T-helper 2 cell treated with Interferon-gamma antibody and Interleukin-4, amounts not matched to agents 5 μg/mL and 100 μg/mL, for 36 hours (primary cell): ENCODE measurements around the gene USP6NL.

Experiments used
- DNase-seq: peaks from one replicate; pipeline ENCODE4 v3.0.0; 2021; ENCODE audit warnings: low spot score
- H3K27ac Mint-ChIP-seq: one replicate; pipeline ENCODE4 v1.8.0; 2021; ENCODE audit warnings: mild to moderate bottlenecking, mixed read lengths
- H3K27me3 Mint-ChIP-seq: one replicate; pipeline ENCODE4 v1.8.0; 2021; ENCODE audit warnings: low read depth, mixed read lengths
- H3K36me3 Mint-ChIP-seq: one replicate; pipeline ENCODE4 v1.8.0; 2021; ENCODE audit warnings: low read depth, mixed read lengths
- H3K4me1 Mint-ChIP-seq: one replicate; pipeline ENCODE4 v1.8.0; 2021; ENCODE audit warnings: low read depth, mixed read lengths
- H3K4me3 Mint-ChIP-seq: one replicate; pipeline ENCODE4 v1.8.0; 2022; ENCODE audit warnings: mild to moderate bottlenecking, moderate library complexity, mixed read lengths
- H3K9me3 Mint-ChIP-seq: one replicate; pipeline ENCODE4 v1.8.0; 2021; ENCODE audit warnings: mixed read lengths

Gene USP6NL

DNA sequence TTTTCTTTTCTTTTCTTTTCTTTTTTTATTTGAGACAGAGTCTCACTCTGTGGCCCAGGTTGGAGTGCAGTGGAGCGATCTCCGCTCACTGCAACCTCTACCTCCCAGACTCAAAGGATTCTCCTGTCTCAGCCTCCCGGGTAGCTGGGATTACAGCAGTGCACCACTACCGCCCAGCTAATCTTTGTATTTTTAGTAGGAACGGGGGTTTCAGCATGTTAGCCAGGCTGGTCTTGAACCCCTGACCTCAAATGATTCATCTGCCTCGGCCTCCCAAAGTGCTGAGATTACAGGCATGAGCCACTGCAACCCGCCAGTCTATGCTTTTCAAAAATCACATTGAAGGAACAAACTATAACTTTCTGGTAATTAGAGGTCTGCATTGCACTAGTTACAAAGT lies 2.4 kb downstream of the USP6NL start:
- H3K4me1 Mint-ChIP-seq, result peaks cover 20% of the 10 kb centered on the region
- H3K4me3 Mint-ChIP-seq, result no peak overlapping the region
- no peaks in the 10 kb centered on the region for H3K36me3 Mint-ChIP-seq
- peaks cover 66% of the 10 kb centered on the region for H3K27me3 Mint-ChIP-seq
- DNase-seq, result no peak
- no peak overlapping the region for H3K27ac Mint-ChIP-seq
- H3K9me3 Mint-ChIP-seq, result no peaks in the 10 kb centered on the region

DNA sequence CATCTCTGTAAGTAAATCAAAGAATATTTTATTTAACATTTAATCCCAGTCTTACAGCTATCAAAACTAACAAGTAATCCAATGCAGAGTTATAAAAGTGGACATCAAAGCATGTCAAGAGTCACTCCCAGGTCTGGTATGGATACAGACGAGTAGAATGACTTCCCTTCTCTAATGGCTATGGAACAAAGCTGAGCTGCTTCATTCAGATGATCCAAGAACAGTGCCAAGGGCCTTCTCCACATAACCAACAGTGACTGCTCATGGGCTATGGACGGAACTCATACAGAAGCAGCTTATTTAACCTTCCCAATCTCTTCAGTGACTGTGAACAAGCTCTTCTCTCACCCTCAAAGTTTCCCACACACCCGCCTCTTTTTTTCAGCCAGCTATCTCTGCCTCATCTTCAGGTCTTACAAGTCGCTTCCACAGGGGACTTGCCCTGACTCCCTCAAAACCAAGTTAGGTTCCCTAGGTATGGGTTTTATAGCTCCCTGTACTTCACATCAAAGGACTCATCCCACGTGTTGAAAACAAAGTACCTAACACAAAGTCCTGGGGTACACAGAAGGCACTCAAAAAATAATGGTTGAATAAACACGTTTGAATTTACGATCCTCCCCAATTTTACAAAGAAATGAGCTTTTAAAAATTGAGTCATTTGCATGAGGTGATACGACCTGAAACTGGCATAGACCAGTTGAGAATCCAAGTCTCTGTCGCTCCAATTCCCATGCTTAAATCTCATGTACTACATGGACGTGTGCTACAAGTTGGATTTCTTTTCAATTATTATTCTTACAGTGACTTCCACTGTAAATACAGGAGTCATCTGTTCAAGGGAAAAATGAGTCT lies 3.1 kb downstream of the USP6NL start:
- Mint-ChIP-seq H3K4me1 (peaks cover 20% of the 10 kb centered on the region), H3K27me3 (peaks cover 62% of the 10 kb centered on the region), H3K4me3 (no peak overlapping the region), H3K36me3 (no peaks in the 10 kb centered on the region), H3K27ac (no peak overlapping the region), H3K9me3 (no peaks in the 10 kb centered on the region)
- no peak for DNase-seq

DNA sequence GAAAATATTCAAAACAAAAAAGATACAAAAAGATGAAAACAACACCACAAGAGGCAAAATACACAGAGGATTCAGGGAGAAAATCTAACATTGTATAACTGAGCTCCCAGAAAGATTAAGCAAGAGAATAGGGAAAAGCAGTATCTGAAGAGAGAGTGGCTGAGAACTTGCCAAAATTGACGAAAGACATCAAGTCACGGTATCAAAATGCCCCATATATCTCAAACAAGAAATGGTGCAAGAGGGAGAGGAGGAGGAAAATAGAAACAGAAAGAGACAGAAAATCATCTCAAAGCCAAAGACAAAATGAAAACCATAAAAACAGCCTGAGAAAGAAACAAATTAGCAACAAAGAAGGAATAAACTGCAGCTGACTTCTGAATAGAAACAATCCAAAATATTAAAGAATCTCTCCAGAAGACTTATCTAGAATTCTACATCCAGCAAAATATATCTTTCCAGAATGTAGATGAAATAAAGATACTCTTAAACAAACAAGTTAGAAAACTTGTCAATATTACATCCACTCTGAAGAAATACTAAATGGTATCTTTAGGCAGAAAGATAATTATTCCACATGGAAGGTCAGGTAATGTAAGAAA lies 5.5 kb downstream of the USP6NL start:
- DNase-seq, result no peak
- Mint-ChIP-seq H3K4me1 (peaks cover 15% of the 10 kb centered on the region), H3K27me3 (peaks cover 47% of the 10 kb centered on the region), H3K4me3 (no peak overlapping the region), H3K36me3 (no peaks in the 10 kb centered on the region), H3K9me3 (no peaks in the 10 kb centered on the region), H3K27ac (no peak overlapping the region)

DNA sequence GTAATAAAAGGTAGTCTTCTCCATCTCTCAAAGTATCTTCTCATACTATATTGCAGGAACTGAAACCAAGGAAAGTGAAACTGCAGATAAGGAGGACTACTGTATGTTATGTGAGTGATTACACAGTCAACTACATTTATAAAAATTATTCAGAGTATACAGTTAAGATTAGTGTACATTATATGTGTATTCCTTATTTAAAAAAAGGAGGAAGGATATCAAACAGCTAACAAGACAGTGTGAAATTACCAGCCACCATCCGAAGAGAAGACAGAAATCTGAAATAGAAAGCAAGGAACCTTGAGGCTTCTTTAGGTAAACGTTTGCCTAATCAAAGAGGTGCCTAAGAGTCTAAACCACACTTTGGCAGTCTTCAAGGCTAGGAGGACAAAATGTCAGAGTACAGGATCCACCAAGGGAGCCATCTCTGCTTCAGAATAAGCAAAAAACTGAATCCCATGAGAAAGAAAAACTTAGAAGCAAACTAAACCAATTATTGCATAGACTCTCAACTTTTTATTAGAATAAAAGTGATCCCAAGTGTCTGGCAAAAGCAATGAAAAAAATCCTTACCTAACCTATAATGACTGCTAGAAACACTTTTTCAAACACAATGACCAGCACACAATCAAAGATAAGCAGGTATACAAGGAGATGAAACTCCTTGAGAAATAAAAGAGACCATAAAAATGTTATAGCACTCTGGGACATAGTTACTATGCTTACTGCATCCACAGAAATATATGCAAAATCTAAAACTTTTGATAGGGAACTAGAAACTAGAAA lies 6.4 kb downstream of the USP6NL start:
- no peaks in the 10 kb centered on the region for H3K36me3 Mint-ChIP-seq
- H3K27me3 Mint-ChIP-seq, result peaks cover 42% of the 10 kb centered on the region
- no peak overlapping the region for H3K27ac Mint-ChIP-seq
- no peak for DNase-seq
- peak overlapping the region; percentile 25 for H3K4me3 Mint-ChIP-seq
- peaks cover 11% of the 10 kb centered on the region for H3K4me1 Mint-ChIP-seq
- H3K9me3 Mint-ChIP-seq, result no peaks in the 10 kb centered on the region

DNA sequence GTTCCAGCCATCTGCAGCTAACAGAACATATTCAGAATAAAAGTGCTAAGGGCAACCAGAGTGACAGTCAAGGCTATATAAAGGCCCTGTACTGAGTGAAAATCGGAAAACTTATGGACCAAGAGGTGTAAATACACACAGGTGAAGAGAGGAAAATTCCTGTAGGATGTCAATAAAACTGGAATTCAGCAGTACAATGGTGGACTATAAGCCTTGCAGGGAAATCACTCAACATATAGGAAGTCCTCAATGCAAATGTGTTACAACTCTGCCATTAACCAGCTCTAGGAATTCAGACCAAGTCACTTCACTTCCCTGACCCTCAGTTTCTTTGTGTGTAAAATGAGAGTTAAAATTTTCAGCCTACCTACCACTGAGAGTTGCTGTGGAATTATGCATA lies 7.7 kb downstream of the USP6NL start:
- H3K4me3 Mint-ChIP-seq, result no peak overlapping the region

DNA sequence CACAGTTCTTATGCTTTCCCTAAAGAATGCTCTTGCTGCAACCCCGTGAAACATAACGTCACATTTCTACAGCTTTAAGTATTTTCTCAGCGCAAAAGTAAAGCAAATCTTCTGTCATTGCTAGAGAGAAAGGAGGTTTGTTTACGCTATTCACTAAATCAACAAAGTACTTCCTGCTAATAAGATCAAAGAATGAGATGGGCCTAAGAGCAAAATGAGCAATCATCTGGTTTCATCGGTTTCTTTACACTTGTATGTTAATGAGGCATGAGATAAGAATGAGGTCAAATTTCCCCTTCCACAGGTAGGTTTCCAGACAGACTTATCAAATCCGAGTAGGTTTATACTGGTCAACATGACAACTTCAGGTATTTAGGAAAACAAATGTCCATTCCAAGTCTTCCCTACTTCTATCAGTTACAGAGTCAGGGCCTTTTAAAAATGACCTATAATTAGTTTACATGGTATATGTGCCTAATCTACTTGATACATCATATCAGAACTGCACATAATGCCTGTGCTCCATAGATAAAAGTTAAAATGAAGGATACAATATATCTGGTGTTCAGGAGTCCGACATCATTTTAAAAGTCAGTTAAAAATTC lies 8.4 kb downstream of the USP6NL start:
- no peak for DNase-seq
- H3K4me3 Mint-ChIP-seq, result no peak overlapping the region
- no peak overlapping the region for H3K27ac Mint-ChIP-seq
- H3K36me3 Mint-ChIP-seq, result no peaks in the 10 kb centered on the region
- H3K4me1 Mint-ChIP-seq, result peaks cover 11% of the 10 kb centered on the region
- H3K27me3 Mint-ChIP-seq, result peaks cover 33% of the 10 kb centered on the region
- no peaks in the 10 kb centered on the region for H3K9me3 Mint-ChIP-seq

More for the DNA sequence above, 7.7 kb downstream of the USP6NL start:
- H3K27me3 Mint-ChIP-seq, result peaks cover 37% of the 10 kb centered on the region
- no peaks in the 10 kb centered on the region for H3K9me3 Mint-ChIP-seq
- H3K36me3 Mint-ChIP-seq, result no peaks in the 10 kb centered on the region
- H3K27ac Mint-ChIP-seq, result no peak overlapping the region
- peaks cover 11% of the 10 kb centered on the region for H3K4me1 Mint-ChIP-seq
- DNase-seq, result no peak

DNA sequence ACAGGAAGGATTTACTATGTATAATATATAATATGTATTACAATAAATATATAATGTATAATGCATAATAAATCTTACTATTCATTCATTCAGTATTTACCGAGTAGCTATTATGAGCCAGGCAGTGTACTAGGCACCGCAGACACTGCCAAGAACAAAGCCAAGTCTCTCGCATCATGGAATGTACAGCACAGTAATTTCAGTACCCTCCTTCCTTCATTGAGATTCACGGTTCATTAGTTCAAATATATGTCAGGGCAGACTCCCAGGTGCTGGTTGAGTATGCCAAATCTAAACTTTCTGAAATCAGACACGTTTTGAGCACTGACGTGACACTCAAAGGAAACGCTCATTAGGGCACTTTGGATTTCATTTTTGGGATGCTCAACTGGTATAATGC lies 9.1 kb downstream of the USP6NL start:
- Mint-ChIP-seq H3K27me3 (peaks cover 33% of the 10 kb centered on the region), H3K9me3 (no peaks in the 10 kb centered on the region), H3K36me3 (no peaks in the 10 kb centered on the region), H3K27ac (no peak overlapping the region), H3K4me1 (peaks cover 11% of the 10 kb centered on the region), H3K4me3 (no peak overlapping the region)
- DNase-seq, result no peak

DNA sequence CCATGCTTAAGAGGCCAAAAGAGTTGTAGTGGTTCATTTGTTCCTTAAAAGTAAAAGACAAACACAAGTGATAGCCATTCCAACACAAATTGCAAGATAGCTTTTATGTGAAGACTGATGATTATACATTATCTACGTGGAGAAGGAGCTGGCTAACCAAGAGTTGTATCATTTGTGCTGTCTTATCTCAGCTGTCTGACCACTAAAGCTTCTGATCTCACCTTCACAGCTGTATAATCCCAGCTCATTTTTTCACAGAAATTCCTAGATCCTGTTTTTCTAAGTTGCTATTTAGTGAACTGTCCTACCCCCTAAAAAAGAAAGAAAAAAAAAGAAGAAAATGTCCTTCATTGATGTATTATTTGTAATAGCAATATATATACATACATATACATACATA lies 9.8 kb downstream of the USP6NL start:
- no peaks in the 10 kb centered on the region for H3K9me3 Mint-ChIP-seq
- peaks cover 29% of the 10 kb centered on the region for H3K27me3 Mint-ChIP-seq
- no peaks in the 10 kb centered on the region for H3K36me3 Mint-ChIP-seq
- DNase-seq, result no peak
- H3K4me3 Mint-ChIP-seq, result no peak overlapping the region
- H3K27ac Mint-ChIP-seq, result no peak overlapping the region
- peaks cover 11% of the 10 kb centered on the region for H3K4me1 Mint-ChIP-seq

DNA sequence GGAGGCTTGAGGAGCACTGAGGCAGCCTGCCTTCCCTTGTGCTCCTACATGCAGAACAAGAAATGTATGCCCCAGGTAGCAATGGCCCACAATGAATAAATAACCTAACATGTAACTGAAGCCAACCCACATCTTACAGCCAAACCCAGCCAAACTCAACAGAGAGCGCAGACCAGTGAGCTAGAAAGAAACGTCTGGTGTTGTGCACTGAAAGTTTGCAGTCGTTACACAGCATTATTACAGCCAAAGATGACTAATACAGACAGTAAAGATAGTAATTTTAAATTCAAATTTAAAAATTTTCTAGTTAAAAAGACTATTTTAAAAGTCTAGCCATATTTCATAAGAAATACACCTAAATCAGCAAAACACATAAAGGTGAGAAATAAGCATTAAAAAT lies 11.2 kb downstream of the USP6NL start:
- no peak for DNase-seq
- H3K27ac Mint-ChIP-seq, result no peak overlapping the region
- H3K36me3 Mint-ChIP-seq, result no peaks in the 10 kb centered on the region
- H3K4me3 Mint-ChIP-seq, result no peak overlapping the region
- H3K27me3 Mint-ChIP-seq, result peaks cover 24% of the 10 kb centered on the region
- no peaks in the 10 kb centered on the region for H3K9me3 Mint-ChIP-seq
- peaks cover 9% of the 10 kb centered on the region for H3K4me1 Mint-ChIP-seq

DNA sequence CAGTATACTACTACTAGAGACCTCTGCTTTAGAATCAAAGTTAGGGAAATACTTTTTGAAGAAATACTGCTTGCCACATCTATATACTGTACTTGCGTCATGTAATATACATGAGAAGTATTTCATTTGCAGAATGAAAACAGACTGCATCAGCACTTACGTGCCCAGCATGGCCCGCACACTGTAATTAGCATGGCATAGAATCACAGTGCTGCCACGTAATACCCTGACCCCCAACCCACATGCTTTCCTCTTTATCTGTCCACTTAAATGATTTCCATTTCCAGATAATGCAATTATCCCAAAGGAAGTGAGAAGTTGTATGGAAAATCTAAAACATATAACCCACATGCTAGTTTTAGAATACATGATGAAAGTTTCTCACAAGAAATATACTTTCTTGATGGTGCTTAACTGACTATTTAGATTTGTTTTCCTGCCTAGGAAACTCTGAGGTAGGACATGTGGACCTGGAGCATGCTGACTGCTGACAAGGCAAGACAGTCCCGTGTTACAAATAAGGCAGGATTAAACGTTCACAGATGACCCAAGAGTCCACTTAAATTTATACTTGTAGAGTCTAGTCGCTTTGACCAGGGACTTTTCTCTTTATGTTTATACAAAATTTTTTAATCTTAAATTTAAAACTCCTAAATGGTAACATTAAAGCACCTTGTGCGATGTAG lies 12.6 kb downstream of the USP6NL start:
- H3K4me1 Mint-ChIP-seq, result peaks cover 3% of the 10 kb centered on the region
- no peak overlapping the region for H3K27ac Mint-ChIP-seq
- H3K9me3 Mint-ChIP-seq, result no peaks in the 10 kb centered on the region
- H3K36me3 Mint-ChIP-seq, result no peaks in the 10 kb centered on the region
- H3K27me3 Mint-ChIP-seq, result peaks cover 20% of the 10 kb centered on the region
- DNase-seq, result no peak
- no peak overlapping the region for H3K4me3 Mint-ChIP-seq

DNA sequence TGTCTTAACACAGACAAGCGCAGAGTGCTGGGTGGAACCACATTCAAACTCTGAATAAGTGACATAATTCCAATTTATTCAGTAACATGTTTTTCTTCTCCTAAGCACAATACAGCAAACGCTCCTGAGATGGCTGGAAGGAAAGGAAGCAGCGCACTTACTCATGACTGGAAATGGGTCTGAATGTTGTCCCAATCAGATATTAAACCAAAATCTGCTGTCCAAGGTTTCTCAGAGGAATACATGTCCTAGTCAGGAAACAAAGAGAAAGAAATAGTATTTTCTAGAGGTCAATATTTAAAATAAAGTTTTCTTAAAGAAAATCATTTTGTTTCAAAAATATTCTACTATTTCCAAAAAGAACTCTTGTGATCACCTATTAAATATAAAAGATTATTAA lies 14.0 kb downstream of the USP6NL start:
- no peaks in the 10 kb centered on the region for H3K9me3 Mint-ChIP-seq
- H3K4me3 Mint-ChIP-seq, result no peak overlapping the region
- no peaks in the 10 kb centered on the region for H3K36me3 Mint-ChIP-seq
- DNase-seq, result no peak
- peaks cover 23% of the 10 kb centered on the region for H3K27me3 Mint-ChIP-seq
- no peak overlapping the region for H3K27ac Mint-ChIP-seq
- no peaks in the 10 kb centered on the region for H3K4me1 Mint-ChIP-seq

DNA sequence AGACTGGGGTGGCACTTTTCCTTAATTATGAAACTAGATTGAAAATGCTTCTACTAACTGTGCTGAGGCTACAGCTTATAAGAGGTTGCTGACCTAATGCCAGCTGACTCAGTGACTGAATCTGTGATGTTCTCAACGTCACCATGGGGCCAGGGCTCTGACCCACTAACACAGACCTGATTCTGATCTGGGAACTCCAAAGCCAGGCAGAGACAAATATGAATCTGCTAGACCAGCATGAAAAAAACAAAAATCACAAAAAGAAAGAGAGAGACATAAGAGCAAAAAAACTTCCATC lies 16.1 kb downstream of the USP6NL start:
- no peaks in the 10 kb centered on the region for H3K9me3 Mint-ChIP-seq
- no peak for DNase-seq
- H3K27me3 Mint-ChIP-seq, result peaks cover 26% of the 10 kb centered on the region
- H3K27ac Mint-ChIP-seq, result no peak overlapping the region
- H3K4me1 Mint-ChIP-seq, result no peaks in the 10 kb centered on the region
- H3K36me3 Mint-ChIP-seq, result no peaks in the 10 kb centered on the region
- no peak overlapping the region for H3K4me3 Mint-ChIP-seq

DNA sequence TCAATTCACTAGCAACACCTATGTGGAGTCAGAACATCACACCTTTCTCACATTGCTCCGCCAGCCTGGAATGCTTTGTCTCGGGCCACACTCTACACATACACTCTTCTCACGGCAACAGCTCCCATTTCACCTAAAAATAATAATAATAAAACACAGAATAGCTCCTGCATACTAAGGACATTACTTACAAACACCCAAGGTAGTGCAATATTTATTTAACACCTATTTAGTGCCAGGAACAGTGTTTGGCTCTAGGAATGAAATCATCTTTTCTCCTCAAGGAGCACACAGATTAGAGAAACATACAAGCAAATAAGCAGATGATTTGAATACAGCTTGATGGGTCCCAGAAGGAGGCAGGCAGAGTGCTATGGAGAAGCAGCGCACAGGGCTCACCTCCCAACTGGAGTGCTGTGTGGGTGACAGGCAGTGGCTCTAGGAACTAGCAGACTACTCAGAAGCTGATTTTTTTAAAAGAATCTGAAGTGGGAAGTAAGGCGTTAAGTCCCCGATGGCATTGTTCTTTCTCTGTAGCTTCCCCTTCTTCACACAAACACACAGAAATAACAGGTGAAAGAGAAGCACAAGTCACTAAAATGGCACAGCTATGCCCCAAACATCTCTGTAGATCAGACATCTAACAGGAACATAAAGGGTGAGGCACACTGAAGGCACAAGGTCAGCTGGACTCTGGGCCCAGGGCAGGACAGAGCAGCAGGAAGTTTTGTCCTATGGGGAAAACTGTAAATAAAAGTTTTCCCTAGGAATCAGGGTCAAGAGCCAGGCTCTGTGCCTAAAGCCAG lies 16.7 kb downstream of the USP6NL start:
- H3K4me1 Mint-ChIP-seq, result no peaks in the 10 kb centered on the region
- H3K27me3 Mint-ChIP-seq, result peaks cover 23% of the 10 kb centered on the region
- no peaks in the 10 kb centered on the region for H3K9me3 Mint-ChIP-seq
- H3K27ac Mint-ChIP-seq, result no peak overlapping the region
- H3K36me3 Mint-ChIP-seq, result no peaks in the 10 kb centered on the region
- no peak overlapping the region for H3K4me3 Mint-ChIP-seq
- DNase-seq, result no peak
